Measurements from ENCODE around the gene B4GALT5.

GRCh38 chr20:49630396-49630951 is 83.2 kb downstream of the B4GALT5 start:
- TF ChIP-seq POLR2A (IDR thresholded peaks at IDR 0.05) (no peak), CTCF (IDR thresholded peaks at IDR 0.05) (no peak)

Data from lower leg skin (tissue), 3 donors.